Prostate gland (tissue), 2 donors: ENCODE data around the gene ZMYND10. TPM values are rescaled to one million over a fixed set of nuclear protein-coding genes. Genes with fewer than 3 reads are reported as not detected.
A peak's percentile ranks its signal among the peaks of the same experiment; 100 is the strongest.
"Not testable (repeated sequence)": the region's sequence is repeated elsewhere in the genome, so short reads cannot be mapped to it uniquely, and the experiment has no call there.

Experiments used
- DNase-seq: peaks from one replicate; pipeline ENCODE4 v3.0.0-alpha.2; 2019; ENCODE audit warnings: low spot score
- H3K27ac ChIP-seq, 2 donors: fragments of 200-600 bp; sonication (generic); 2 replicates each; pipeline ENCODE4 v1.5.1; 2017 to 2019
- H3K27me3 ChIP-seq: fragments of 200-600 bp; sonication (generic); replicated peaks from 2 replicates; pipeline ENCODE4 v1.5.1; 2019; ENCODE audit not compliant: insufficient read depth
- H3K36me3 ChIP-seq, 2 donors: fragments of 200-600 bp; sonication (generic); 1 replicate in 1 of 2; 2 replicates in 1 of 2; pipeline versions ENCODE4 v1.5.1 to v1.8.1; 2017 to 2019
- H3K4me1 ChIP-seq: fragments of 200-600 bp; sonication (generic); replicated peaks from 2 replicates; pipeline ENCODE4 v1.5.1; 2019
- H3K4me3 ChIP-seq, 2 donors: fragments of 200-600 bp; sonication (generic); 2 replicates each; pipeline ENCODE4 v1.5.1; 2017 to 2019
- H3K9me3 ChIP-seq: fragments of 200-600 bp; sonication (generic); 2 replicates; pipeline ENCODE4 v1.5.1; 2017
- POLR2A ChIP-seq: fragments of 450-650 bp; IDR thresholded peaks from one replicate; pipeline ENCODE4 v1.6.1; 2016; ENCODE audit warnings: antibody characterized with exemption, mild to moderate bottlenecking
- POLR2AphosphoS5 ChIP-seq: sonication (generic); formaldehyde crosslinking; IDR thresholded peaks from one replicate; pipeline ENCODE4 v1.6.1; 2017; ENCODE audit warnings: antibody characterized with exemption
- WGBS: methylation state at CpG from one replicate; pipeline ENCODE4 v1.1.5; 2018; 5-methylcytosine and 5-hydroxymethylcytosine counted together
- intact Hi-C: fragments of 100-400 bp; cut with DNase I; formaldehyde crosslinking; loops from one replicate; pipeline ENCODE4 v1.14.2; 2022
- total RNA-seq, 2 donors: library from RNA; depleted of rRNA; stranded (reverse); fragments of >200 nt; gene quantifications; one replicate each; pipeline ENCODE4 v1.1.0, GENCODE V29; 2016
- TF ChIP-seq, protein P1 (sequence below), 4 experiments: fragments of 200-600 bp in 2 of 4; fragments of 450-650 bp in 2 of 4; sonication (generic) in 2 of 4; IDR thresholded peaks; 1 replicate in 3 of 4; 2 replicates in 1 of 4; pipeline ENCODE4 v1.5.1; 2016 to 2019; ENCODE audit warnings: antibody characterized with exemption in 4 of 4, mild to moderate bottlenecking in 2 of 4, moderate library complexity in 2 of 4

Gene ZMYND10
- total RNA-seq, 2 donors from 2014 or later = 1.6 to 41.9 TPM

GRCh38 chr3:50314816-50315215 is 30.7 kb downstream of the ZMYND10 start:
- TF ChIP-seq POLR2AphosphoS5 = no peak
- H3K36me3 ChIP-seq = no peaks in the 10 kb centered on the region
- H3K27ac ChIP-seq = peak overlapping the region in 1 of 2 donors; percentile 18
- peaks cover 19% of the 10 kb centered on the region for H3K4me1 ChIP-seq
- no peak overlapping the region for H3K4me3 ChIP-seq
- no peaks in the 10 kb centered on the region for H3K9me3 ChIP-seq
- 100% methylated on average over 4 of the region's 4 CpGs for WGBS
- H3K27me3 ChIP-seq = no peaks in the 10 kb centered on the region
- intact Hi-C loops = no loop called here
- DNase-seq = no peak

- H3K4me1 ChIP-seq = peaks cover 19% of the 10 kb centered on the region
- TF ChIP-seq, protein P1, sequence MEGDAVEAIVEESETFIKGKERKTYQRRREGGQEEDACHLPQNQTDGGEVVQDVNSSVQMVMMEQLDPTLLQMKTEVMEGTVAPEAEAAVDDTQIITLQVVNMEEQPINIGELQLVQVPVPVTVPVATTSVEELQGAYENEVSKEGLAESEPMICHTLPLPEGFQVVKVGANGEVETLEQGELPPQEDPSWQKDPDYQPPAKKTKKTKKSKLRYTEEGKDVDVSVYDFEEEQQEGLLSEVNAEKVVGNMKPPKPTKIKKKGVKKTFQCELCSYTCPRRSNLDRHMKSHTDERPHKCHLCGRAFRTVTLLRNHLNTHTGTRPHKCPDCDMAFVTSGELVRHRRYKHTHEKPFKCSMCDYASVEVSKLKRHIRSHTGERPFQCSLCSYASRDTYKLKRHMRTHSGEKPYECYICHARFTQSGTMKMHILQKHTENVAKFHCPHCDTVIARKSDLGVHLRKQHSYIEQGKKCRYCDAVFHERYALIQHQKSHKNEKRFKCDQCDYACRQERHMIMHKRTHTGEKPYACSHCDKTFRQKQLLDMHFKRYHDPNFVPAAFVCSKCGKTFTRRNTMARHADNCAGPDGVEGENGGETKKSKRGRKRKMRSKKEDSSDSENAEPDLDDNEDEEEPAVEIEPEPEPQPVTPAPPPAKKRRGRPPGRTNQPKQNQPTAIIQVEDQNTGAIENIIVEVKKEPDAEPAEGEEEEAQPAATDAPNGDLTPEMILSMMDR (IDR thresholded peaks at IDR 0.05) = no peak
- TF ChIP-seq POLR2A (no peak), POLR2AphosphoS5 (no peak)
- WGBS = 72% methylated on average over 3 of the region's 3 CpGs
- no peaks in the 10 kb centered on the region for H3K36me3 ChIP-seq
- H3K4me3 ChIP-seq = no peak overlapping the region
- peak overlapping the region in 1 of 2 donors; percentile 18 for H3K27ac ChIP-seq
- no peaks in the 10 kb centered on the region for H3K27me3 ChIP-seq
- H3K9me3 ChIP-seq = no peaks in the 10 kb centered on the region
- DNase-seq = no peak
- intact Hi-C loops = no loop called here
These were observed 31.2 kb downstream of the ZMYND10 start for GRCh38 chr3:50314342-50314741.

DNA sequence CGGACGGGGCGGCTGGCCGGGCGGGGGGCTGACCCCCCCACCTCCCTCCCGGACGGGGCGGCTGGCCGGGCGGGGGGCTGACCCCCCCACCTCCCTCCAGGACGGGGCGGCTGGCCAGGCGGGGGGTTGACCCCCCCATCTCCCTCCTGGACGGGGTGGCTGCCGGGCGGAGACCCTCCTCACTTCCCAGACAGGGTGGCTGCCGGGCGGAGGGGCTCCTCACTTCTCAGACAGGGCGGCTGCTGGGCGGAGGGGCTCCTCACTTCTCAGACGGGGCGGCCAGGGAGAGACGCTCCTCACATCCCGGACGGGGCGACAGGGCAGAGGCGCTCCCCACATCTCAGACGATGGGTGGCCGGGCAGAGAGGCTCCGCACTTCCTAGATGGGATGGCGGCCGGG is 33.5 kb downstream of the ZMYND10 start:
- H3K9me3 ChIP-seq, H3K36me3 ChIP-seq, H3K4me1 ChIP-seq, H3K27ac ChIP-seq, intact Hi-C loops, DNase-seq, H3K4me3 ChIP-seq, H3K27me3 ChIP-seq: not testable (repeated sequence)
- WGBS = 89% methylated on average over 20 of the region's 32 CpGs

DNA sequence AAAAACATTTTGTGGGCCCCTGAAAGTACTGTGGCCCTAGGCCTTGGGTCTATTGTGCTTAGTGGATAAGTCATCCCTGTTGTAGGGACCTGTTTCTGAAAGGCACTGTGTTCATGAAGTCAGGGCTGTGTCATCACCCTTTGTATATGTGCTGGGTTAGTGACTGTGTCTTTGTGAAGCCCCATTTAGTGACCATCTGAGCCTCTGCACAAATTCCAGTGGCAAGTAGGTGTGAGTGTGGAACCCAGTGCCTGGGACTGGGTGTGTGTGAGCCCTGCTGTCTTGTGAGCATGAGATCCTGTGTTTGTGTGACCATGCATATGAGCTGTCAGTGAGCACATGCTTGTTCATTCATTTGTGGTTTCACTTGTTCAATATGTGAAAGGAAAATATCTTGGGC is 40.9 kb downstream of the ZMYND10 start:
- TF ChIP-seq POLR2AphosphoS5 (no peak), POLR2A (no peak)
- TF ChIP-seq, protein P1 (IDR thresholded peaks at IDR 0.05) = no peak
- no peak for DNase-seq
- Histone ChIP-seq H3K27me3 (no peaks in the 10 kb centered on the region), H3K9me3 (no peaks in the 10 kb centered on the region), H3K4me3 (no peak overlapping the region), H3K36me3 (no peaks in the 10 kb centered on the region), H3K4me1 (no peaks in the 10 kb centered on the region), H3K27ac (no peak overlapping the region)
- intact Hi-C loops = no loop called here

GRCh38 chr3:50303013-50303815 is 42.3 kb downstream of the ZMYND10 start, which contains the start of gene HYAL1:
TSS of gene HYAL1 (minus strand) at chr3:50303574. CDS start at chr3:50302956, 618 bp downstream.
- peaks cover 7% of the 10 kb centered on the region for H3K4me1 ChIP-seq
- no peaks in the 10 kb centered on the region for H3K9me3 ChIP-seq
- no peaks in the 10 kb centered on the region for H3K27me3 ChIP-seq
- H3K4me3 ChIP-seq = no peak within 1 kb of the TSS
- 53% methylated on average over 13 of the region's 14 CpGs for WGBS
- no peaks in the 10 kb centered on the region for H3K36me3 ChIP-seq
- peak within 1 kb of the TSS in 1 of 2 donors; percentile 32 for H3K27ac ChIP-seq
- DNase-seq = no peak
- TF ChIP-seq POLR2A (no peak), POLR2AphosphoS5 (no peak)
- TF ChIP-seq, protein P1 (IDR thresholded peaks at IDR 0.05) = no peak
- intact Hi-C loops = no loop called here
